ENCODE measurements around the gene ENOX1.

DNA sequence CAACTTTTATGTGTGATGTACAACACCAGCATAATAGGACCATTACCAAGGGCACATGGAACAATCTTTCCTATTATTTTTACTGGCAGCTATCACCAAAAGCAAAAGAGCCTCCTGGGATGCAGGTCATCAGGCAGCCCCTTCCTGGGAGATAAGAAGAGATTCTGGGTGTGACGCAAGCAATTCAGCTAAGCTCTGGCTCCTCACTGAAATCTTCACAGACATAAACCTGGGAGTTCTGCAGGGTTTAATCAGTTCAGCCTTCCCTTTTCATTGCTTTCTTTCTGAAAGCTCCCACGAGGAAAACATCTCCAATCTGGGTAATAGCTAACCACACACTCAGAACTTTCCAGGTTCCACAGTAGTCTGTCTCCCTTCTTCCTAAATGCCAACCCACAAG is 341.1 kb downstream of the ENOX1 start:
- TF ChIP-seq, protein P1, sequence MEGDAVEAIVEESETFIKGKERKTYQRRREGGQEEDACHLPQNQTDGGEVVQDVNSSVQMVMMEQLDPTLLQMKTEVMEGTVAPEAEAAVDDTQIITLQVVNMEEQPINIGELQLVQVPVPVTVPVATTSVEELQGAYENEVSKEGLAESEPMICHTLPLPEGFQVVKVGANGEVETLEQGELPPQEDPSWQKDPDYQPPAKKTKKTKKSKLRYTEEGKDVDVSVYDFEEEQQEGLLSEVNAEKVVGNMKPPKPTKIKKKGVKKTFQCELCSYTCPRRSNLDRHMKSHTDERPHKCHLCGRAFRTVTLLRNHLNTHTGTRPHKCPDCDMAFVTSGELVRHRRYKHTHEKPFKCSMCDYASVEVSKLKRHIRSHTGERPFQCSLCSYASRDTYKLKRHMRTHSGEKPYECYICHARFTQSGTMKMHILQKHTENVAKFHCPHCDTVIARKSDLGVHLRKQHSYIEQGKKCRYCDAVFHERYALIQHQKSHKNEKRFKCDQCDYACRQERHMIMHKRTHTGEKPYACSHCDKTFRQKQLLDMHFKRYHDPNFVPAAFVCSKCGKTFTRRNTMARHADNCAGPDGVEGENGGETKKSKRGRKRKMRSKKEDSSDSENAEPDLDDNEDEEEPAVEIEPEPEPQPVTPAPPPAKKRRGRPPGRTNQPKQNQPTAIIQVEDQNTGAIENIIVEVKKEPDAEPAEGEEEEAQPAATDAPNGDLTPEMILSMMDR (conservative IDR thresholded peaks at IDR 0.05): no peak
- TF ChIP-seq EZH2 (IDR thresholded peaks at IDR 0.05; ENCODE audit: low read depth): no peak
